GM21367 (cell line): ENCODE results near the gene GNB1.

ENCODE experiments used
- ATAC-seq: cut with Tn5 transposase; IDR thresholded peaks from one replicate; pipeline ENCODE4 v1.9.1; 2021; ENCODE audit not compliant: unreplicated experiment

Gene GNB1

DNA sequence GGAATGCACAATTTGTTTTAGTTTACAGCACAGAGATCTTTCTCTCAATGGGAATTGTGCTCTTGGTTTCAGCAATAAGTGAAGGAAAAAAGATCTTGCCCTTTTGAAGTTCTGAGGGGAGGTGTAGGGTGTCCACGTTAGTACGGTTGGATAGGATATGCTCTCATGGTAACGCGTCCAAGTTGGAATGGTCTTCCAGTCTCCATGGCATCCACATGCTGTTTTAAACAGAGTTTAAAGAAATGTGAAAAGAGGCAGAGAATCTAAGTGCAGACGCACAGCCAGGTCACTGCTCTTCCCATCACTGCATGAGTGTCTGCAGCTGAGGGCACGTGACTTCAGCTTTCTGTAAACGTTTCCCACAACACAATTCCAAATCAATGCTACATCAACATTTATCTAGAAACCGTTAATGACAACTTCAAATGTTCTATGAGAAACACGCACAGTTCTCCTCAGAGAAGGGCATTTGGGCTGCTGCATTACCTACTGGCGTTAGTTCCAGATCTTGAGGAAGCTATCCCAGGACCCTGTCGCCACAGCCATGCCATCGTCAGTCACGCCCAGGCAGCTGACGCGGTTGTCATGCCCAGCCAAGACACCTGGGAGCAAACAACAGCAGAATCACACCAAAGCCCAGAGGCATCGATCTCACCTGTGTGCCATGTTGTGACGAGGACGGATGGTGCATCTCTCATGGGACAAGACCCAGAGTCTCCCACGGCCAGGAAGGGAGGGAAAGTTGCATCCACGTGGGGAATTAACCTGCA is 103.9 kb downstream of the GNB1 start:
- no peak for ATAC-seq

DNA sequence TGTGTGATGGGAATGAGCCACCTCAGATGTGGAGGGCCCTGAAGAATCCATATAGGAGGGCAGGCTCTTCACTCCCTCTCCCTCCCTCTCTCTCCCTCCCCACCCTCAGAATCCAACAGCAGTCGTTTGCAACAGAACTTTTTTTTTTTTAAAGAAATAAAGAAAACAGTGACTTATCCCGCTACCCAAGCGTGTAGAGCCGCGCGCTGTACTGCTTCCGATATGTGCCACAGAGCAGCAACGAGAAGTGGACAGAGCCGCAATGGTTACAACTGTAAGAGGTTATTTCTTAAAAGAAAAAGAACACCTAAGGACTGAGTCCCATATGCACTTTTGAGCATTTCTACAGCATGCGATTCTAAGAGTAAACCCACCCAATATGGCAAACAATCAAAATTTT is 105.2 kb downstream of the GNB1 start:
- ATAC-seq = no peak

DNA sequence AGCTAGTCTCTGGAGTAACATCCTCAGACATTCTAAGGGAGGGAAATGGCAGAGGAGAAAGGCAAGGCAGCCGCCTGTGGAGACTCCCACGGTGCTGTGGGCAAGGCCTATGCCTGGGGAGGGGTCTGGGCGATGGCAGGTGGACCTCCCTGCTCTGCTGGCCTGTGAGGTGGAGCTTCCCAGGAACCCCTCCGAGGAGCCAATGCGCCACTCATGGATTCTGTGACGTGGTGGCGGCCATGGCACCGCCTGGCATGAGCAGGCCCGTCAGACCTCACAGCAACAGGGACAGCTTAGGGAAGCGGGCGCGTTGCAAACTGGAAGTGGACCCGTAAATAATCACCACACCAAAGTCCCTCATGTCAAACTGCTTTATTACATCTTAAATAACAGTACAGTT is 106.0 kb downstream of the GNB1 start:
- ATAC-seq = no peak

DNA sequence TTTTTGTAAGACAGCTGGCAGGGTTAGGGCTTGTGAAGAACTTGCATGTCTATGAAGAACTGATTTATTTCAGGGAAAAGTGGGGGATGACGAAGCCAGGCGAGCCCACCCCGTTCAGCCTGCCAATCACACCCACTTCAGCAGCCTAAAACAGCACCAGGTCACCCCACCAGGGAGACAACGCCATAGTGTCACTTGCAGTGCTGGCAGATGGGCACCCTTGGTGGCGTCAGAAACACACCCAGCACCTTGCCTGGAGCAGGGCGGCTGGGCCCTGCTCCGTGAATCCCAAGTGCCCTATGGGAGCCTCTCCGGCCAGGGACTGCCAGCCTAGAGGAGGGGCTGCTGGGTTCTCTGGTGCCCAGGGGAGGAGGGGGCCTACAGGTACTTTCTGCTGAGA is 107.6 kb downstream of the GNB1 start:
- no peak for ATAC-seq

DNA sequence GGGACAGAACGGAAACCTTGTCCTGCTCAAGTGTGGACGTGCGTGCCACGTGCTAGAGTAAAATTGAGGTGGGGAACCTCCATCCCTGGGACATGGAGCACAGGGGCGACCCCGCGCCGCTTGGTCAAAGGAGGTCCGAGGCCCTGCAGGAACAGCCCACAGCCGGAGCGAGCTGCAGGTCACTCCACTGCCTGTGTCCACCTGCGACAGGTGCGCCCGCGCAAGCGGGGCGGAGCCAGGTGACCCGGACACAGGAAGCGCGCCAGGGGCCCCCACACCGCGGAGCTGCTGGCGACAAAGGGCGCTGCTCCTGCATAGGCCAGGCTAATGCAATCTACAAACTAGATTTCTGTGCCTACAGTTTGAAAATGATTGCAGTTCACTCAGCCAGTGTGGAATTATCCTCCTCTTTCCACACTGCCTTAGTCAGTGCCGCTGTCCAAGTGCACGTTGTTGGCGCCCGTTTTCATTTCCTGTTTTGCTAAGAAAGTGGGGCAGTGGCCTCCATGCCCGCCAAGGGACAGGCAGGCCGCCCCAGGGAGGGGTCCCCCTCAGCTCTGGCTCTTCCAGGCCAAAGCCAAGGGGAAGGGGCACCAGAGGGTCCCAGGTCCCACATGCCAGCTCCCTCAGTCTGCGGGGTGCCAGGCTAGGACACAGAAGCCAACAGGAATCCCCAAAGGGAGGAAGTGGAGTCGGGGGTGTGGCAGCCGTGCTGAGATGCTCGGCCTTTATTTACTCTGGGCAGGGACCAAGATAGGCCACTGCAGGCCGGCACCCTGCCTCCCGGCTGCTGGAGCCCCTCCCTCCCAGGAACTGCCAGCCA is 108.3 kb downstream of the GNB1 start:
- no peak for ATAC-seq

DNA sequence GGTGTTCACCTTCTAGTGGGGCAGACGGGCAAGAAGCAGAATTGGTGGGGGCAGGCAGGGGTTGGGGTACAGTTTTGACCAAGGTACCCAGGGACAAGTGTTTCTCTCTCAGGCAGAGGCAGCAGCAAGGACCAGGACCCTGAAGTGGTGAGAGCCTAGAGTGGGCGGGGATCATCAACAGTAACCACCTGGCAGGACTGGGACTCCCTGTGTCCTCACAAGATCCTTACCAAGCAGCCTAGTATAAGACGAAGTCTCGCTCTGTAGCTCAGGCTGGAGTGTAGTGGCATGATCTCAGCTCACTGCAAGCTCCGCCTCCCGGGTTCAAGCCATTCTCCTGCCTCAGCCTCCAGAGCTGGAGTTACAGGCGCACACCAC is 109.4 kb downstream of the GNB1 start:
- no peak for ATAC-seq

DNA sequence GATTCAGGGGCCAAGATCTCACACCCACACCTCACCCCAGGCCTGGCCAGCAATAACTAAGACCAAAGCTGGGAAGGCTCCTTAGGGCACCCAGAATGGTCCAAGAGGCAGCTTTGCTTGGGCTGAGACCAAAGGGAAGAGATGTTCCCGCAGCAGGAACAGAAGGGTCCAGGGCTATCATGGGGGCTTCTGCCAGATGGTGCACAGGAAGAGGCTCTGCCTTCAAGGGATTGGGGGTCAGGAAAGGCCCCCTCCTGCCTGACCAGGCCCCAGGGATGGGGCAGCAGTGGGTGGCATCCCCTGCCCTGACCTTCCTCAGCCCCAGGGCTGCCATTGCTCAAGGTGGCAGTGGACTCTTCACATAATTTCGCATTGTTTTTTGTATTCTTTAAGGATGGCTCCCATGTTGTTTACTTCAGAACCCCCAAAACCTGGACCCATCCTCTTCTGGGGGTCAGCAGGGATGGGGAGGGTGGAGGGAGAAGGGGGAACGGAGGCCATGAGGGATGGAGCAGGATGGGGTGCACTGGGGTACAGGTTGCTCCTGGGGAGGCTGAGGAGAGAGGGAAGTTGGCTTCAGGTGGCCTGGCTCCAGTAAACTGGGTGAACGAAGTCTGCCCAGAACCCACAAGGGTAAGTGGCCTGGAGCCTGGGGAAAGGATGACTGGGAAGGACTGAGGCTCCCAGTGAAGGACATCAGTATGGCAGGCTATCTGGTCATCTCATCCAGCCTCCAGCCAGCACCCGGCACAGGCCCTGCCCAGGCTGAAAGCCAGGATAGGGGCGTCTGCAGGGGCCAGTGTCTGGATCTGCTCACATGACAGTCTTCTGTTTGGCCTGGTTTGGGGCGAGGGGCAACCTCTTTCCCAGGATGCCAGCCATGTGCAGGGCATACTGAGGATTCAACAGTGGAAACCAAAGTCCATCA is 110.0 kb downstream of the GNB1 start:
- ATAC-seq = no peak

DNA sequence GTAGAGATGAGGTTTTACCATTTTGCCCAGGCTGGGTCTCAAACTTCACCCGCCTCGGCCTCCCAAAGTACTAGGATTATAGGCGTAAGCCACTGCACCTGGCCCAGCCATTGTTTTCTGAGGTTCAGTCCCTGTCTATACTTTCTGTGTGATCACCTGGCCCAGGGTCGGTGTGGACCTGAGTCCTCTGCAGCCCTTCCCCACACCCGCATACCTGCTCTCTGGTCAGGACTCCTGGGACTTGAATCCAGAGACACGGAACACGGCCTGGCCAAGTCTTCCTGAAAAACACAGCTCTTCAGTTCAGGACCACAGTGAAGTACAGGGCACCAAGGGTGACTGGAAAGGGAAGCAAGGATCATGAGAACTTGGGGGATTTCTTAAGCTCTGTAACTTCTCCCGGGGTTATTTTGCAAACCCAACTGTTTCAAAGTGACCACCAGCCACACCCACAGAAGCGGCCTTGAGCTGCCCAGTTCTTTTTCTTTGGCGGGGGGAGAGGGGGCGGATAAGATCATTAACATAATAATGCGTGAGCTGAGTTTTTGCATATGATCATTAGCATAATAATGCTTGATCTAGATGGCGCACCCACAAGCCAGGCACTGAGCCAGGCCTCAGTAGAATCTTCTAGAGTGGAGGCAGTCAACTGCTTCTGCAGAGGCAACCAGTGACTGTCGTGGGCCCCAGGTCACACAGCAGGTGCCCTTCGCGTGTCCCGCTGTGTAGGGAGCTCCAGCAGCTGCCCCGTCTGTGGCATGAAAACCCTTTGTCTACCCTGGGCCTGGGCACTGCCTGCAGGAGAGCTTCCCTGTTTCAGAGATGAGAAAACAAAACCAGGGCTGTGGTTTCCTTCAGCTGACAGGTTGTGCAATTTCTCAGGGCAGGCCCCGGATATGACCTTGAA is 110.9 kb downstream of the GNB1 start:
- peak; percentile 26 for ATAC-seq

DNA sequence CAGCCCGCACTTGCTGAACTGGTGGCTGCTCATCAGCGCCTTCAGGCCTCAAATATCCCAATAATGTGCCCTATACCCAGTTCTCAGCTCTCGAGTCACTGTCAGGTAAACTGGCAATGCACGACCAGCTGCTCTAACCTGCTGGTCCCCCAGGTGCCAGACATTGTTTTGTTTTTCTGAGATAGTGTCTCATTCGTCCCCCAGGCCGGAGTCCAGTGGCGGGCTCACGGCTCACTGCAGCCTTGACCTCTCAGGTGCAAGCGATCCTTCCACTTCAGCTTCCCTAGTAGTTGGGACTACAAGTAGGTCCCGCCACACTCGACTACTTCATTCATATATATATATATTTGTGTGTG is 111.6 kb downstream of the GNB1 start:
- no peak for ATAC-seq

DNA sequence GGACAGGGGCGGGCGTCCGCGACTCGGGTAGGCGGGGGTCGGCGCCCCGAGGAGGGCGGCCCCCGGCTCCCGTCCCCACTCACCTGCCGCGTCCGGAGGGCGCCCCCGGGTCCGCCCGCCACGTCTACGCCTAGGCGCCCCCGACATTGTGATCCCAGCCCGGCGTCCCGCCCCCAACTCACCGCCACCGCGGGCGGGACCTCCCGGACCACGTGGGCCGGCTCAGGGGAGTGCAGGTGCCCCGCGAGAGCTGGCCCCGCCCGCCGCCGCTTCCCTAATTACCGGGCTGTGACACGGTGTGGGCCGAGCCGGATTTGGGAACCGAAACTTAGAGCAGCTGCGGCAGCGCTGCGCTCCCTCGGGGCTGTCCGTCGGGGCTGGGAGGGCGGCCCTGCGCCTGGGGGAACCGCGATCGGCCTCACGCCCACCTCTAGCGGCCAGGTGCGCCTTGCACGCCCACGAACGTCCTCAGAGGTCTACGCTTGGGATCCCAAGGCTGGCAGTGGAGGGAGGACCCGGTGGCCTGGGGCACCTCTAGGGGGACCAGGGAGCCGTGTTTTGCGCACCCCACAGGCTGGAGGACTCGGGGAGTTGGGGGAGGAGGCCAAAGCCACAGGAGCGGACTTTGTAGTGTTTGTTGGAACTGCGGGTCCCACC is 112.1 kb downstream of the GNB1 start:
- peak; percentile 54 for ATAC-seq

DNA sequence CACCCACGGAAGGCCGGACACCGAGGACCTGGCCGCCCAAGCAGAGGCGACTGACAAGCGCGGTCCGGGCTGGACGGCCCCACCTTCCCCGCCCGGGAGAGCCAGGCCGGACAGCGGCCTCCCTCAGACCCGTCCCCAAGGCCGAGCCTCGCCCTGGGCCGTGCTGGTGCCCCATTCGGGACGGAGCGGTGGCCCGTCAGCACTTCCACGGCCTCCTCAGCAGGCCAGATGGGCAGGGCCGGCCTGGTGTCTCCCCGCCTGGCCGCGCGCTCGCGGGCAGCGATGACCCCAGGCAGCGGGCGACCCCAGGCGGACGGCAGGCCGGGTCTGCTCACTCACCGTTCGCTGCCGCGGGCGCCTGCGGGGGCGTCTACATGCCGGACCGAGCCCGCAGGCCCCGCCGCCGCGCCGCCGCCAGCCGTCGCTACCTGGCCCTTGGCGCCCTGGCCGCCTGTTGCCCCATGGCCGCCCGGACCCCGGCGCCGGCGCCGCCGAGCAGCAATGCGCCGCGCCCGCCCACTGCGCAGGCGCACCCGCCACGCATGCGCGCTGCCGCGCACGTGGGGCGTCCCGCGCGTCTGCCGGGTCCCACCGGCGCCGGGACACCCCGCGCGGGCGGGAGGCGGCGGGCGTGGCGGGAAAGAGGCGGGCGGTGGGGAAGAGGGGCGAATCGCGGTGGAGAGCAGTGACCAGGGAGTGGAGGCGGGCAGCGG is 112.8 kb downstream of the GNB1 start, which contains the start of gene NADK:
TSS of gene NADK (minus strand) at position 521 of the 713 bp plus-strand sequence. CDS start 13,064 bp downstream, outside the sequence.
- ATAC-seq = peak; percentile 19

DNA sequence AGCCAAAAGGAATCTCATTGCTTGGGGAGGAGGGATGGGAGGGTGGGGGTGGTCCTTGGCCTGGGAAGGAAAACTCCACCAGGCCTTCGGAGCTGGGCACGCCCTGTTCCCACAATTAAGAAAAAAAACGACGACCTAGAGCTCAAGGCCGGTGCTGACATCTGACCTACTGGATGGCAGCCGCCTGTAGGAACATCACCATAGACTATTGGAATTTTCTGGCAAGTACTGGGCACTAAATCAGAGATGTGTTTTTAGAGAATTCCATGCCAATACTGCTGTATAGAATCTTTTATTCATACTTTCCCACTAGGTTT is 113.3 kb downstream of the GNB1 start:
- no peak for ATAC-seq

DNA sequence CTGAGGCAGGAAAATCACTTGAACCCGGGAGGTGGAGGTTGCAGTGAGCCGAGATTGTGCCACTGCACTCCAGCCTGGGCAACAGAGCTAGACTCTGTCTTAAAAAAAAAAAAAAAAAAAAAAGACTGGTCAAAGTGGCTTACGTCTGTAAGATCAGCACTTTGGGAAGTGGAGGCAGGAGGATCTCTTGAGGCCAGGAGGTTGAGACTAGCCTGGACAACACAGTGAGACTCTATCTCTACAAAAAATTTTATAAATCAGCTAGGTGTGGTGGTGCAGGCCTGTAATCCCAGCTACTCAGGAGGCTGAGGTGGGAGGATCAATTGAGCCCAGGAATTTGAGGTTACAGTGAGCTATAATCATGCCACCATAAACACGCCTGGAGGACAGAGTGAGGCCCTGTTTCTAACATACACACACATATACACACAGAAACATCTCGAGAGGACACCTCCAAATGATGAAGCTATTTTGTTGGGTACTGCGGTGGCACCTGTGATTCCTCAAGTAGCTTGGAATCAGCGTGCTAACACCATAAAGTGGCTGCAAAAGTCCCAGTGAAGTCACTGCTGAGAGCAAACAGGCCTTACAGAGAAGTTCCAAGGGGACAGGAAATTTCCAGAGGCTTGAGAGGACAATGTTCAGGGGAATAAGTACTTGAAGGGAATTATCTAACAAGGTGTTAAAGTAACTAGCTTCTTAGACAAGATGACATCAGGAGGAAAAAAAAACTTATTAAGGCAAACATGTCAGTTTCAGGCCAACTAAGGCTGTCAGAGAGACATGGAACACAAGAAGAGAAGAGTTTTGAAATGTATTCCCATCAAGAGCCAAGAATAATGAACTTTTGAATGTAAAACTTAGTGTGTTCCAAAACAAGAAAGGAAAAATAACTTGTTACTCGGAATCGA is 114.0 kb downstream of the GNB1 start:
- no peak for ATAC-seq

DNA sequence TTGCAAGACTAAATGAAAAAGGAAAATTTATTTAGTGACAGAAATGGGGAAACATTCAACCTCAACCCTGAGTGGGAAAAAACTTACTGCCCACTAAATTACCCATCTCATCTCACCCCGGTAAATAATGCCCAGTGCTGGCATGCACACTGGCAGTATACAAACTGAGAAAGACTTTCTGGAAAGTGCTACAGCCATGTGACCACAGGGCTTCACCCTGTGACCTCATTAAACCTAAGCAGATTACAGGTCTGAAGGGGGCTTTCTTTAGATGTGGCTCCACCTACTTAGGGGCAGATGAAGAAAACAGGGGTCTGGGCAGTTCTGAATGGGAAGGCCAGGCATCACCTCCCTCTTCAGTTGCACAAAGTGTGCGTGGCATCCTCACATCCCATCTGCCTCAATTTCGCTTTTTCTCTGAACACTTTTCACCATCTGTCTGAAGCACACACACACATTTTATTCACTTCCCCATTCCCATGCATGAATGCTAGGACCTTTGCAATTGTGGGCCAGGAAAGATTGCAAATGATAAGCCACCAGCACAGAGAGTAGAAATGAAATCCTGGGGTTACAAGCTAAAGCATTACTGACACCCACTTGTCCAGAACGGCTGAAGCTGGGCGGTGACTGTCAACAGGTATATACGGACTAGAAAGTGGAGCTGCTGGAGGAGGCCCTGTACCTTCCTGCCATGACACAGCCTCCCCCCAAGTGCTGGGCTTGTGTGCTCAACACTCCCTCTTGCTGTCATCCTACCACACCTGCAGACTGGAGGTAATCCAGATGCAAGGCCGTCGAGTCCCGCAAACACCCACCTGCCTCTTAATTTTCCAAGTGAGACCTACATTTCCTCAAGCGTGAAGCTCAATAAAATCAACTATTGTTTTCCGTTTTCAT is 115.3 kb downstream of the GNB1 start:
- no peak for ATAC-seq

DNA sequence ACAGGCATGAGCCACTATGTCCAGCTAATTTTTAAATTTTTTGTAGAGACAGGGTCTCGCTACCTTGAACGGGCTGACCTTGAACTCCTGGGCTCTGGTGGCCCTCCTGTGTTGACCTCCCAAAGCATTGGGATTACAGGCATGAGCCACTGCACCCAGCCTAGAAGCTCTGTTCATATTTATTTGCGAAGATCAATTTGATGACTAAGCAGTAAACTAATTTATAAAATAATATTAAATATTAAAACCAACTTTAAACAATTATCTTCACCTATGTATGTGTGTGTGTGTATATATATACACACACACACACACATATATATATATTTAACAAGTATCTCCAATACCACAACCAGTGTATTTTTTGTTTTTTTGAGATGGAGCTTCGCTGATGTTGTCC is 117.0 kb downstream of the GNB1 start:
- ATAC-seq = no peak

DNA sequence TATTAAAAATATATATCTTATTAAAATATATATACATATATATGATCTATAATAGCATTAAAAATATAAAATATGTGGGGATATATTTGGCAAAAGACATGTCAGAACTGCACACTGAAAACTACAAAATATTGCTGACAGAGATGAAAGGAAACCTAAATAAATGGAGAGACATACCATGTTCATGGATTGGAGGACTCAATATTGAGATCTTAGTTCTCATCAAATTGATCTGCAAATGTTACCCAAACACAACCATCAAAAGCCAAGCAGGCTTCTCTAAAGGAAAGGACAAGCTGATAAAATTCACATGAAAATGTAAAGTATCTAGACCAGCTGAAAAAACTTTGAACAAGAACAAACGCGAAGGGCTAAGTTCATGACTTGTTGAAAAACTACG is 119.8 kb downstream of the GNB1 start:
- ATAC-seq = no peak

DNA sequence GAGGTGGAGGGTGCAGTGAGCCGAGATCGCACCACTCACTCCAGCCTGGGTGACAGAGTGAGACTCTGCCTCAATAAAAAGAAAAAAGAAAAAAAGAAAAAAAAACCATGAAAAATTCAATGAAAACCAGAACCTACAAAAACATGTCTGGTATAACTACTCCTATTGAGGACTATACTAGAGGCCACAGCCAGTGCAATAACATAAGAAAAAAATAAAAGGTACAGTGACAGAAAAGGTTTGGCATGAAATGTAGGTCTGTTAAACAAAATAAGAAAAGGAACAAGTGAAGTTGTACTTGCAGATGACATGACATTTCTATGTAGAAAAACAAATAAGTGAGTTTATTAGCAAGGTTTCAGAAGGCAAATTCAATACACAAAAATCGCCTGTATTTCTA is 120.8 kb downstream of the GNB1 start:
- ATAC-seq = no peak
